ENCODE results near the gene DCDC2C. TPM values are rescaled to one million over a fixed set of nuclear protein-coding genes. Genes with fewer than 3 reads are reported as not detected.

Gene DCDC2C
- total RNA-seq, 3 donors from 2014 or later, result 0.35 TPM; not detected in 2

- H3K9me3 ChIP-seq, result peaks cover 40% of the 10 kb centered on the region
- no peaks in the 10 kb centered on the region for H3K36me3 ChIP-seq (ENCODE audit: low read depth)
- intact Hi-C loops (cut with DNase I, micrococcal nuclease), result no loop called here
- TF ChIP-seq CTCF (IDR thresholded peaks at IDR 0.05), result no peak
- ATAC-seq (no peak), DNase-seq (no peak)
- no peak overlapping the region for H3K4me3 ChIP-seq
- H3K4me1 ChIP-seq (ENCODE audit: low read depth), result no peaks in the 10 kb centered on the region
These were observed 145.8 kb downstream of the DCDC2C start for GRCh38 chr2:3849213-3849612.

- H3K36me3 ChIP-seq (ENCODE audit: low read depth), result no peaks in the 10 kb centered on the region
- ATAC-seq (no peak), DNase-seq (no peak)
- intact Hi-C loops (cut with DNase I, micrococcal nuclease), result no loop called here
- no peaks in the 10 kb centered on the region for H3K4me1 ChIP-seq (ENCODE audit: low read depth)
- no peak overlapping the region for H3K4me3 ChIP-seq
- no peak for TF ChIP-seq CTCF (IDR thresholded peaks at IDR 0.05)
- H3K9me3 ChIP-seq, result peaks cover 44% of the 10 kb centered on the region
These were observed 154.2 kb downstream of the DCDC2C start for GRCh38 chr2:3857576-3857975.

- ATAC-seq (no peak), DNase-seq (no peak)
- Histone ChIP-seq H3K4me1 (ENCODE audit: low read depth) (no peaks in the 10 kb centered on the region), H3K4me3 (no peak overlapping the region), H3K36me3 (ENCODE audit: low read depth) (no peaks in the 10 kb centered on the region), H3K9me3 (peaks cover 46% of the 10 kb centered on the region)
- no peak for TF ChIP-seq CTCF (IDR thresholded peaks at IDR 0.05)
- intact Hi-C loops (cut with DNase I, micrococcal nuclease), result no loop called here
These were observed 161.8 kb downstream of the DCDC2C start for GRCh38 chr2:3864943-3865865.

- intact Hi-C loops (cut with DNase I, micrococcal nuclease), result no loop called here
- no peak for ATAC-seq
- Histone ChIP-seq H3K36me3 (ENCODE audit: low read depth) (no peaks in the 10 kb centered on the region), H3K9me3 (peaks cover 42% of the 10 kb centered on the region), H3K4me1 (ENCODE audit: low read depth) (no peaks in the 10 kb centered on the region), H3K4me3 (no peak overlapping the region)
- no peak for TF ChIP-seq CTCF (IDR thresholded peaks at IDR 0.05)
- DNase-seq, result no peak
These were observed 164.1 kb downstream of the DCDC2C start for GRCh38 chr2:3867469-3867868.

GRCh38 chr2:3868012-3868805 lies 164.8 kb downstream of the DCDC2C start:
- Histone ChIP-seq H3K36me3 (ENCODE audit: low read depth) (no peaks in the 10 kb centered on the region), H3K4me3 (no peak overlapping the region), H3K9me3 (peaks cover 40% of the 10 kb centered on the region), H3K4me1 (ENCODE audit: low read depth) (no peaks in the 10 kb centered on the region)
- no peak for ATAC-seq
- TF ChIP-seq CTCF (IDR thresholded peaks at IDR 0.05), result no peak
- intact Hi-C loops (cut with DNase I, micrococcal nuclease), result no loop called here
- DNase-seq, result no peak
